Thymus (tissue), 11 donors: Measurements from ENCODE around the gene AGPAT2. TPM values are rescaled to one million over a fixed set of nuclear protein-coding genes. Genes with fewer than 3 reads are reported as not detected.
A peak's percentile ranks its signal among the peaks of the same experiment; 100 is the strongest.
"Not testable (repeated sequence)": the region's sequence is repeated elsewhere in the genome, so short reads cannot be mapped to it uniquely, and the experiment has no call there.

Experiments used
- DNase-seq, 9 donors: peaks; one replicate each; pipeline ENCODE4 v3.0.0-alpha.2; 2013; ENCODE audit warnings: low spot score in 9 of 9, low read depth in 6 of 9, missing footprints in 1 of 9
- H3K27ac ChIP-seq, 2 donors: one replicate each; pipeline ENCODE4 v1.5.1; 2013; ENCODE audit warnings: control low read depth in 1 of 2, low read depth in 1 of 2, low read length in 1 of 2, mild to moderate bottlenecking in 1 of 2, moderate library complexity in 1 of 2
- H3K27me3 ChIP-seq, 2 donors: one replicate each; pipeline ENCODE4 v1.5.1; 2013; ENCODE audit warnings: low read length in 1 of 2; ENCODE audit not compliant: control insufficient read depth in 2 of 2, insufficient read depth in 1 of 2
- H3K36me3 ChIP-seq, 2 donors: one replicate each; pipeline ENCODE4 v1.5.1; 2013; ENCODE audit warnings: low read length in 1 of 2, mild to moderate bottlenecking in 1 of 2, moderate library complexity in 1 of 2; ENCODE audit not compliant: control insufficient read depth in 2 of 2, insufficient read depth in 2 of 2
- H3K4me1 ChIP-seq, 2 donors: one replicate each; pipeline ENCODE4 v1.5.1; 2013; ENCODE audit warnings: low read length in 2 of 2; ENCODE audit not compliant: control insufficient read depth in 2 of 2, insufficient read depth in 2 of 2
- H3K4me3 ChIP-seq, 2 donors: one replicate each; pipeline ENCODE4 v1.5.1; 2013; ENCODE audit warnings: low read length in 2 of 2, control low read depth in 1 of 2, mild to moderate bottlenecking in 1 of 2
- H3K9me3 ChIP-seq, 2 donors: one replicate each; pipeline ENCODE4 v1.5.1; 2013; ENCODE audit warnings: low read length in 1 of 2, mild to moderate bottlenecking in 1 of 2; ENCODE audit not compliant: control insufficient read depth in 2 of 2, insufficient read depth in 1 of 2
- WGBS: extraction: QIAGEN DNeasy Blood & Tissue Kit; methylation state at CpG from one replicate; pipeline ENCODE4 v1.1.7; 2013; 5-methylcytosine and 5-hydroxymethylcytosine counted together
- polyA plus RNA-seq: library from polyadenylated mRNA; stranded (reverse); fragments of 200-250 nt; gene quantifications from one replicate; pipeline ENCODE4 v1.2.3, GENCODE V29; 2013
- total RNA-seq: library from RNA; stranded (reverse); fragments of 120-200 nt; gene quantifications from one replicate; pipeline ENCODE4 v1.2.4, GENCODE V29; 2013
- donor health status: healthy.

The AGPAT2 gene
- total and polyA plus RNA-seq, 2 donors, result 8.2 to 28.8 TPM

- Histone ChIP-seq H3K36me3 (no peaks in the 10 kb centered on the region), H3K4me1 (peaks cover 2 to 15% of the 10 kb centered on the region in 2 donors), H3K27me3 (peaks cover 22 to 31% of the 10 kb centered on the region in 2 donors), H3K27ac (no peak overlapping the region), H3K4me3 (no peak overlapping the region), H3K9me3 (peaks cover 0 to 2% of the 10 kb centered on the region in 2 donors)
- 92% methylated on average over 32 of the region's 32 CpGs for WGBS
- no peak for DNase-seq
Observed at GRCh38 chr9:136640171-136641111, 46.8 kb downstream of the AGPAT2 start.

GRCh38 chr9:136634904-136635303, 52.4 kb downstream of the AGPAT2 start:
- Histone ChIP-seq H3K9me3 (no peaks in the 10 kb centered on the region), H3K4me3 (no peak overlapping the region), H3K27ac (no peak overlapping the region), H3K36me3 (no peaks in the 10 kb centered on the region), H3K4me1 (peaks cover 4 to 9% of the 10 kb centered on the region in 2 donors), H3K27me3 (no peaks in the 10 kb centered on the region)
- WGBS, result 92% methylated on average over 11 of the region's 11 CpGs
- no peak for DNase-seq

GRCh38 chr9:136632491-136633106, 54.7 kb downstream of the AGPAT2 start:
- WGBS, result 85% methylated on average over 36 of the region's 36 CpGs
- Histone ChIP-seq H3K4me1 (peaks cover 4 to 33% of the 10 kb centered on the region in 2 donors), H3K27me3 (peaks cover 0 to 18% of the 10 kb centered on the region in 2 donors)
- not testable (repeated sequence) for H3K27ac ChIP-seq, H3K4me3 ChIP-seq, H3K36me3 ChIP-seq, DNase-seq, H3K9me3 ChIP-seq

GRCh38 chr9:136632072-136632471, 55.2 kb downstream of the AGPAT2 start:
- H3K4me1 ChIP-seq, result peaks cover 7 to 38% of the 10 kb centered on the region in 2 donors
- H3K27ac ChIP-seq, result not testable (repeated sequence)
- WGBS, result 46% methylated on average over 11 of the region's 13 CpGs

GRCh38 chr9:136631038-136632000, 55.9 kb downstream of the AGPAT2 start:
- DNase-seq, result peak in 8 of 9 donors; percentile 47 to 85 (median 66)
- 63% methylated on average over 31 of the region's 31 CpGs for WGBS
- Histone ChIP-seq H3K36me3 (no peaks in the 10 kb centered on the region), H3K4me3 (no peak overlapping the region), H3K4me1 (peaks cover 12 to 44% of the 10 kb centered on the region in 2 donors), H3K9me3 (no peaks in the 10 kb centered on the region), H3K27ac (no peak overlapping the region), H3K27me3 (peaks cover 0 to 26% of the 10 kb centered on the region in 2 donors)

More at GRCh38 chr9:136632072-136632471, 55.2 kb downstream of the AGPAT2 start:
- H3K36me3 ChIP-seq, DNase-seq, H3K4me3 ChIP-seq, H3K9me3 ChIP-seq: not testable (repeated sequence)
- peaks cover 0 to 23% of the 10 kb centered on the region in 2 donors for H3K27me3 ChIP-seq

GRCh38 chr9:136630662-136630992, 56.6 kb downstream of the AGPAT2 start:
- H3K4me1 ChIP-seq, result peaks cover 12 to 51% of the 10 kb centered on the region in 2 donors
- no peaks in the 10 kb centered on the region for H3K36me3 ChIP-seq

GRCh38 chr9:136629879-136630661, 57.2 kb downstream of the AGPAT2 start:
- peak; percentile 41 to 85 (median 66) for DNase-seq
- Histone ChIP-seq H3K4me3 (no peak overlapping the region), H3K4me1 (peaks cover 12 to 57% of the 10 kb centered on the region in 2 donors), H3K27ac (no peak overlapping the region), H3K36me3 (no peaks in the 10 kb centered on the region), H3K27me3 (peaks cover 0 to 26% of the 10 kb centered on the region in 2 donors), H3K9me3 (no peaks in the 10 kb centered on the region)
- 36% methylated on average over 19 of the region's 19 CpGs for WGBS

More at GRCh38 chr9:136630662-136630992, 56.6 kb downstream of the AGPAT2 start:
- DNase-seq, result no peak
- H3K4me3 ChIP-seq, result no peak overlapping the region
- H3K27me3 ChIP-seq, result peaks cover 0 to 26% of the 10 kb centered on the region in 2 donors
- H3K27ac ChIP-seq, result no peak overlapping the region
- H3K9me3 ChIP-seq, result no peaks in the 10 kb centered on the region
- WGBS, result 77% methylated on average over 12 of the region's 12 CpGs
